ENCODE data around the gene ECI1.
"Not testable (repeated sequence)": the region's sequence is repeated elsewhere in the genome, so short reads cannot be mapped to it uniquely, and the experiment has no call there.

The ECI1 gene

DNA sequence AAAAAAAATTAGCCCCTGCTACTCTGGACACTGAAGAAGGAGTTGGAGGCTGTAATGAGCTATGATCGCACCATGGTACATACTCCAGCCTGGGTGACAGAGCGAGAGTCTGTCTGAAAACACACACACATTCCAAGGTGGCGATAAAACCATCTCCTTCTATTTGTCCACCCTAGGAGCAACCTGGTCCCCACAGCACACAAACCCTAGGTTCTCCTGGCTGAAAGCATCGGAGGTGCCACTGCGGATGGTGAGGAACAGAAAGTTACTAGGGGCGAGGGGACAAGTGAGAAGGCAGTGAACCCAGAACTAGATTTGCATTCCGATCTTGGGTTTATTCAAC lies 1.4 kb upstream of the ECI1 start:
- DNase-seq (ENCODE audit: low spot score) = no peak

GRCh38 chr16:2250652-2251295 lies 613 bp downstream of the ECI1 start:
- no peak for DNase-seq (ENCODE audit: low spot score)

DNA sequence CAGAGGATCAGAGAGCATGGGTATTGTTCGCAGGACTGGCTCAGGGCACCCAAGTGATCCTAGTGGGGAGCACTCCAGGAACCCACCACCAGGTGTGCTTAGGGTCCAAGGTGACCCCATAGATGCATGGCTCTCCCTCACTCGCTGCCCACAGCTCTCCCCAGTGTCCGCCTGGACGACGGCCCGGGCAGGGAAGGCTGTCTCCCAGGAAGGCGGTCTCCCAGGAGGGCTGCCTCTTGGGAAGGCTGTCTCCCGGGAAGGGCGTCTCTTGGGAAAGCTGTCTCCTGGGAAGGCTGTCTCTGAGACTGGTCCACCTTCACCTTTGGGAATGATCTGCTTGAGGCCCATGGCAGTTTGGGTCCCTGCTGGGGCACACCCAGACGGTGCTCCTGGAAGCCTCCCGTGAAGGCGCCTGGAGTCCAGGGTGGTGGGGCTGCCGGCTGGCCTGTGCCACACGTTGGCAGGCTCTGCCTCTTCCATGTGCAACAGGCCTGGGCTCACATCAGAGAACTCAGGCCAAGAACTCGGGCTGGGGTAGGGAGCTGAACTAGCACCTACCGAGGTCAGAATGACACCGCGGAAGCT lies 5.0 kb downstream of the ECI1 start:
- DNase-seq (ENCODE audit: low spot score) = no peak

DNA sequence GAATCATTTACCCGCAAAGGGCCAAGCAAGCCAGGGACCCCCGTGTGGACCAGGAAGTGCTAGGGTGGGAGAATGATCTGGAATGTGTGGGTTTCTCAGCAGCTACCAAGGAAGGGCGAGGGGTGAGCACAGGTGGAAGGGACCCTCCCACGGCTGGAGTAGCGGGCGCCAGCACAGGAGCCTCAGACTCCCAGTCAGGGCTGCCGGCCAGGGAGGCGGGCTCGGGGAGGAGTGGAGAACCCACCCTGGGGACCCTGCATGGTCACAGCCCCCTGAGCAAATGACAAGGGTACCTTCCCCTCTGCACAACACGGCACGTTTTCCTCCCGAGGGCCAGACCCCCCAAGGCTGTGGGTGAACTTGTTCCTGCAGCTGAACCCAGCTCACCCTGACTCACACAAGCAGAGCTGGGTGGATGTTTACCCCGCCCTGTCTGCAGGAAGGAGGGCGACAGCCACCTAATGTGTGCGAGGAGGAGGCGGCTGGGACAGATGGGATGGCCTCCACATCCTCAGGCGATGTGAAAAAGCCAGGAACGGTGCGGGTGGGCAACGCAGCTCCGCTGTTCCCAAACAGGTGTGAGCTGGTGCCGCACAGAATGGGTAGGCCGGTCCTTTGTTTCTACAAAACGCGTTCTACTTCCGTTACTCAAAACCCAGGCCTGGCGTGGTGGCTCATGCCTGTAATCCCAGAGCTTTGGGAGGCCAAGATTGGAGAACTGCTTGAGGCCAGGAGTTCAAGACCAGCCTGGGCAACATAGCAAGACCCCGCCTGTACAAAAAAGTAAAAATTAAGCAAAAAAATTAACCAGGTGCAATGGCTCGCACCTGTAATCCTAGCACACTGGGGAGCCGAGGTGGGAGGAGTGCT lies 6.2 kb downstream of the ECI1 start:
- DNase-seq (ENCODE audit: low spot score) = no peak

GRCh38 chr16:2244301-2244700 lies 7.1 kb downstream of the ECI1 start:
- DNase-seq (ENCODE audit: low spot score) = no peak

GRCh38 chr16:2243781-2244180 lies 7.6 kb downstream of the ECI1 start:
- no peak for DNase-seq (ENCODE audit: low spot score)

GRCh38 chr16:2243031-2243528 lies 8.3 kb downstream of the ECI1 start:
- DNase-seq (ENCODE audit: low spot score) = no peak

GRCh38 chr16:2242598-2242997 lies 8.8 kb downstream of the ECI1 start:
- DNase-seq (ENCODE audit: low spot score) = no peak

DNA sequence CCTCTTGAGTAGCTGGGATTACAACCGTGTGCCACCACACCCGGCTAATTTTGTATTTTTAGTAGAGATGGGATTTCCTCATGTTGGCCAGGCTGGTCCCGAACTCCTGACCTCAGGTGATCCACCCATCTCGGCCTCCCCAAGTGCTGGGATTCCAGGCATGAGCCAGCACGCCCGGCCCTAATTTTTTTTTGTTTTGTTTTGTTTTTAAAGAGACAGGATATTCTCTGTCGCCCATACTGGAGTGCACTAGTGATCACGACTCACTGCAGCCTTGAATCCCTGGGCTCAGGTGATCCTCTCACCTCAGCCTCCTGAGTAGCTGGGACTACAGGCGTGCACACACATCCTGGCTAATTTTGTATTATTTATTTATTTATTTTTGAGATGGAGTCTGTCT lies 11.1 kb downstream of the ECI1 start:
- DNase-seq (ENCODE audit: low spot score) = not testable (repeated sequence)

- no peak for DNase-seq (ENCODE audit: low spot score)
Observed at GRCh38 chr16:2238838-2239675, 12.3 kb downstream of the ECI1 start.

- no peak for DNase-seq (ENCODE audit: low spot score)
Observed at GRCh38 chr16:2238150-2238837, 13.1 kb downstream of the ECI1 start.

- no peak for DNase-seq (ENCODE audit: low spot score)
Observed at GRCh38 chr16:2237493-2238149, 13.8 kb downstream of the ECI1 start.

- no peak for DNase-seq (ENCODE audit: low spot score)
Observed at GRCh38 chr16:2237102-2237482, 14.3 kb downstream of the ECI1 start.

DNA sequence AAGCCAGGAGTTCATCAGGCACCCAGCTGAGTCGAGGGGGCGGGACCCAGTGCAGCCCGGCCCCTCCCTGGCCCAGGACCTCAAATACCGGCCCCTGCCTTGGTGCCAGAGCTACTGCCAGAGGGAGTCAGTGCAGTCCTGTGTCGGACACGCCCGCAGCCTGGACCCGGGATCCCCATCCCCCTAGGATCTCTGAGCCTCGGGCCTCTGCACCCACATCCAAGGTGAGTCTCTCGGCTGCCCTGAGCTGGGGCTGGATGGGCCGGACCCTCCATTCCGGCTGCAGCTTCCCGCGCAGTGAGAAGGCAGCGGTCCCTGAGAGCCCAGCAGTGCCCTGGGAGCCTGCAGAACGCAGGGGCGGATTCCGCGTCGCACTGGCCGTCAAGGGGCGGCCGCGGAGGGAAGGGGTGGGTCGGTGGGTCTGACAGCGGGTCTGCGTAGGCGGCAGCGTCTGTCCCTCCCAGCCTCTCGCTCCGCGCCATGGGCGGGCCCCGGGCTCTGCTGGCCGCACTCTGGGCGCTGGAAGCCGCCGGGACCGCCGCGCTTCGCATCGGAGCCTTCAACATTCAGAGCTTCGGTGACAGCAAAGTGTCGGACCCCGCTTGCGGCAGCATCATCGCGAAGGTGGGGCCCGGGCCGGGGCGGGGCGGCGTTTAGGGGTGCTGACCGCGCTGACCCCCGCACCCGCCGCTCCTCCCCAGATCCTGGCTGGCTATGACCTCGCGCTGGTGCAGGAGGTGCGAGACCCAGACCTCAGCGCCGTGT lies 14.9 kb downstream of the ECI1 start, which contains the start of gene DNASE1L2:
Gene DNASE1L2, plus strand, starts transcription at position 108 of the 765 bp plus-strand sequence. Its CDS starts 373 bp downstream, at position 481.
- no peak for DNase-seq (ENCODE audit: low spot score)

DNA sequence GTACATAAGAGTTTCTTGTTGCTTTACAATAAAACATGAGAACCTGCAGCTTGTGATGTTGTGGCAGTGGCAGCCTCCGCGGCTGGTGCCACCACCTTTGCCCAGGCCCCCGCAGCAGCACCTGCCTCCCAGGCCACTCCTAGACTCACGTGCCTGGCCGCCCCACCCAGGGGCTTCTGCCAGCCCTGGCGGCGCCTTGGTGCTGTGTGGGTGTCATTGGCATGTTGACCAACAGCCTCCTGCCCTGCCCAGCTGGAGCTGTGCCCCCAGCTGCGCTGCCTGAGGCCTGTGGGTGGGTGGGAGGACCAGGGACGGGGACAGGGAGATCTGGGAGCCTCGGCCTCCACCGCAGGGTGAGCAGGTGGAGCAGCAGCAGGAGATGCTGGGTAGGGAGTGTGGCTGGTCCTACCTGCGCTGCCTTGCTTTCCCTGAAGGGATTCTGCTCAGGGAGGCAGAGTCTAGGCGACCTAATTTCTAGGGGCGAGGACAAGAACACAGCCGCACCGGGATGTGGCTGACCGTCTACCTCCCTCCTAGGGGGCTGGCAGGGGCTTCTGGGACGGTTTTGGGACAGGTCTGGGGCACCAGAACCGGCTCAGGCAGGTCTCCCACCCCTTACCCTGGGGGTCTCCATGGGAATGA lies 15.6 kb downstream of the ECI1 start:
- no peak for DNase-seq (ENCODE audit: low spot score)

DNA sequence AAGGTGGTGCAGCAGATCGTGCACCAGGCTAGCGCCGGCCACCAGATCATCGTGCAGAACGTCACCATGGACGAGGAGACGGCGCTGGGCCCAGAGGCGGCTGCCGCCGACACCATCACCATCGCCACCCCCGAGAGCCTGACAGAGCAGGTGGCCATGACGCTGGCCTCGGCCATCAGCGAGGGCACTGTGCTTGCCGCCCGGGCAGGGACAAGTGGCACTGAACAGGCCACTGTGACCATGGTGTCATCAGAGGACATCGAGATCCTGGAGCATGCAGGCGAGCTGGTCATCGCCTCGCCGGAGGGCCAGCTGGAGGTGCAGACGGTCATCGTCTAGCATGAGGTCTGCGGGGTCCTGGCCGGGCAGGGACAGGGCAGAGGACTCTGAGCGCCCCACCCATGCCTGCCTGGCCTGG lies 16.1 kb downstream of the ECI1 start:
- no peak for DNase-seq (ENCODE audit: low spot score)

DNA sequence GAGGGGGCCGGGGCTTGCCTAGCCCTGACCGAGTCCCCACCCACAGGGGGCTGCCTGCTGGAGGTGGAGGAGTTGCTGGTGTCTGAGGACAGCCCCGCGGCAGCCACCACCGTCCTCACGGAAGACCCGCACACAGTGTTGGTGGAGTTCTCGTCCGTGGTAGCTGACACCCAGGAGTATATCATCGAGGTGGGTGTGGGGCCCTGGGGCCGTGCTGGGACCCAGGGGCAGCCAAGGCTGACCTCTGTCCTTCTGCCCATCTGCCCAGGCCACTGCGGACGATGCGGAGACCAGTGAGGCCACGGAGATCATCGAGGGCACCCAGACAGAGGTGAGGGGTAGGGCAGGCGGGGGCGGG lies 16.6 kb downstream of the ECI1 start:
- DNase-seq (ENCODE audit: low spot score) = no peak

DNA sequence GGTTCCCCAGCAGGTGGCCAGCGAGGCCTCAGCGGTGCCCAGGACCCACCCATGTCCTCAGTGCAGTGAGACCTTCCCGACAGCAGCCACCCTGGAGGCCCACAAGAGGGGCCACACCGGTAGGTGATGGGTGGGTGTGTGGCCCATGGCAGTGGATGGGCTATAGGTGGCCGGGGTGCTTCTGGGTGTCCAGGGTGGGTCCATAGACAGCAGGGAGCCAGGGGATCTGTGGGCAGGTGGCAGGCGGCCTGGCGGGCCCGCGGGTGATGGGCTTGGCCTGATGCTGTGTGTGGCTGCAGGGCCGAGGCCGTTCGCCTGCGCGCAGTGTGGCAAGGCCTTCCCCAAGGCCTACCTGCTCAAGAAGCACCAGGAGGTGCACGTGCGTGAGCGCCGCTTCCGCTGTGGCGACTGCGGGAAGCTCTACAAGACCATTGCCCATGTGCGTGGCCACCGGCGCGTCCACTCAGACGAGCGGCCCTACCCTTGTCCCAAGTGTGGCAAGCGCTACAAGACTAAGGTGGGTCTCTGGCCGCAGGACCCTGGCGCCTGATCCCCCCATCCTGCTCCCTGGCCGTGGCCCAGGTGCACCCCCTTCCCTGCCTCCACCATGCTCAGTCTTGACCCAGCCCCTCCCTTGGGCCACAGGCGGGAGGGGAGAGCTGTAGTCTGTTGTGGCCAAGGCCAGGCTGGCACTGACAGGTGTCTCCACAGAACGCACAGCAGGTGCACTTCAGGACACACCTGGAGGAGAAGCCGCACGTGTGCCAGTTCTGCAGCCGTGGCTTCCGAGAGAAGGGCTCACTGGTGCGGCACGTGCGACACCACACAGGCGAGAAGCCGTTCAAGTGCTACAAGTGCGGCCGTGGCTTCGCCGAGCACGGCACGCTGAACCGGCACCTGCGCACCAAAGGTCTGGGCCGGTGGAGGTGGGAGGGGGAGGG lies 17.2 kb downstream of the ECI1 start:
- no peak for DNase-seq (ENCODE audit: low spot score)
